ENCODE data around the gene DIS3L2. TPM values are rescaled to one million over a fixed set of nuclear protein-coding genes. Genes with fewer than 3 reads are reported as not detected.

DIS3L2 gene
- total RNA-seq, 1 donor from 2014 or later, result 20.6 TPM

DNA sequence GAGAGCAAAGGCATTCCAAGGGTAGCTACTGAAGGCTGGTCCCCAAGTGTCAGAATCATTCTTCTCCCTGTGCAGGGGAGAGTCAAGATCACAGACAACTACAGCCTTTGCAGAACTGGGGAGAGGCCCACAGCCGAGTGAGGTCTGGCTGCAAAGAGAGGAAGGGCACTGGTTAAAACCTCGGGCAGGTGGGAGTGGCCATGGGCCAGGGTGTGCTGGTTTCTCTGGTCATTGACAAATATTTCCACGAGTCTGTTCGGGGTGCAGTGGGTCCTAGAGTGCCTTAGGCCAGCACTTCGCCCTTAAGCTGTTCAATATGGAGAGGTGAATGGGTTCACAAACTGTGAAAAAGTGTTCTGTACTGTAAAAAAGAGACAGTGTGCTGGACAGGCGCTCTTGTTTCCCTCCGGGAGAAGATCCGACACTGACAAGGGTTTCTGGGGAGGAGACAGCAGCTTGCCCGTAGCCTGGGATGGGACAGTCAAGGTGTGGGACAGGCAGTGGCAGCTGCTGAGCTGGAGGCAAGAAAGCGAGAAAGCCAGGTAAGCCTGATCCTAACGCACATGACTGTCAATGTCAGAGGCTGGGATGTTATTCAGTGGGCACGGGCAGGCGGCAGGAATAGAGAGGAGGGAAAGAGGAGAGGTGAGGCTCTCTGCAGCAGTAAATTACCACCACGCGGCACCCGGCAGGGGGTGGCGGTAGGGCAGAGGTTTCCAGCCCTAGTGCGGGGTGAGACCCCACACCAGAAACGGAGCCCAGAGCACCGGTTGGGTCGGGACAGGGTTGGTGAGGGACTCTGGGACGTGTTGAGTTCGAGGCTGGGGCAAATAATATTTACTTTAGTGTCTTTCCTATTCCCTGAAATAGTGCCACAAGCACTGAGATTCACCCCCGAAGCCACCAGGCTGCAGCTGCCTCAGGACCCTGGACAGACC, 37.3 kb upstream of the DIS3L2 start:
- intact Hi-C loops (cut with DNase I), result loop anchor here (10.0 kb wide), 1 partner anchor 601 kb away; the partner anchor contains the start of genes CHRND and PRSS56
- DNase-seq (ENCODE audit: low spot score in 2 of 2), result no peak
- Histone ChIP-seq H3K9me3 (no peaks in the 10 kb centered on the region), H3K27me3 (no peaks in the 10 kb centered on the region), H3K36me3 (no peaks in the 10 kb centered on the region), H3K4me3 (no peak overlapping the region), H3K4me1 (peaks cover 8 to 9% of the 10 kb centered on the region in 2 donors), H3K27ac (no peak overlapping the region)
- TF ChIP-seq CTCF (IDR thresholded peaks at IDR 0.05), result no peak

DNA sequence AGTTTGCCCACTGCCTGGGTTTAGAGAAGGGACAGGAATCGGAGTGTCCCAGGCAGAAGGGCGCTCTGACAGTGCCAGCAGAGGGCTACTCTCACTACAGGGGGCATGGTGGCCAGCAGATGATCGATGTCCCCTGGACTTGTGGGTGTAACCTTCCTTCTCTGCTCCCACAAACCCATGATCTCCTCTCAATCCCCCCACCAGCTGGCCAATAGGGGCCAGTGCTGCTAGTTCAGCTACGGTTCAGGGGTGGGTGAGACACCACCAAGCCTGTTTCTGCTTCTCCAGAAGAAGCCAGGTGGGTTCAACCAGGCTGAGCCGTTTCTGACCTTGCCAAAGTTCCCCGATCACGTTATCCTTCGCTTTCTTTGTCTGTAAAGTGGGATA, 36.6 kb upstream of the DIS3L2 start:
- Histone ChIP-seq H3K4me3 (peak overlapping the region; percentile 50 to 63), H3K27me3 (no peaks in the 10 kb centered on the region), H3K9me3 (no peaks in the 10 kb centered on the region), H3K27ac (no peak overlapping the region), H3K36me3 (no peaks in the 10 kb centered on the region), H3K4me1 (peaks cover 8 to 9% of the 10 kb centered on the region in 2 donors)
- no peak for DNase-seq (ENCODE audit: low spot score in 2 of 2)
- intact Hi-C loops (cut with DNase I), result loop anchor here (5.0 to 10.0 kb wide), 2 partner anchors 402 to 600 kb away; partner anchors contain the start of genes CHRND and PRSS56
- no peak for TF ChIP-seq CTCF (IDR thresholded peaks at IDR 0.05)

GRCh38 chr2:231925303-231926179, 36.0 kb upstream of the DIS3L2 start:
- Histone ChIP-seq H3K27me3 (no peaks in the 10 kb centered on the region), H3K27ac (no peak overlapping the region), H3K9me3 (no peaks in the 10 kb centered on the region), H3K36me3 (no peaks in the 10 kb centered on the region), H3K4me1 (peaks cover 8 to 9% of the 10 kb centered on the region in 2 donors), H3K4me3 (peak overlapping the region; percentile 50 to 63)
- intact Hi-C loops (cut with DNase I), result loop anchor here (5.0 to 10.0 kb wide), 2 partner anchors 402 to 599 kb away; partner anchors contain the start of genes CHRND and PRSS56
- DNase-seq (ENCODE audit: low spot score in 2 of 2), result peak in 1 of 2 donors; percentile 80
- peak; percentile 62 to 87 (median 71) for TF ChIP-seq CTCF (IDR thresholded peaks at IDR 0.05)

GRCh38 chr2:231926180-231926741, 35.3 kb upstream of the DIS3L2 start, which contains the start of gene NPPC:
TSS of gene NPPC (minus strand) at chr2:231926396. CDS start at chr2:231926249, 147 bp downstream.
- peak in 1 of 3 experiments; percentile 7 for TF ChIP-seq CTCF (IDR thresholded peaks at IDR 0.05)
- DNase-seq (ENCODE audit: low spot score in 2 of 2), result peak in 1 of 2 donors; percentile 53
- intact Hi-C loops (cut with DNase I), result loop anchor here (5.0 to 10.0 kb wide), 2 partner anchors 401 to 599 kb away; partner anchors contain the start of genes CHRND and PRSS56
- Histone ChIP-seq H3K36me3 (no peaks in the 10 kb centered on the region), H3K4me3 (peak within 1 kb of the TSS; percentile 50 to 63), H3K27me3 (no peaks in the 10 kb centered on the region), H3K27ac (no peak within 1 kb of the TSS), H3K9me3 (no peaks in the 10 kb centered on the region), H3K4me1 (peaks cover 8 to 9% of the 10 kb centered on the region in 2 donors)

All from ascending aorta (tissue), 2 donors.